ENCODE measurements around the gene SMG5. TPM values are rescaled to one million over a fixed set of nuclear protein-coding genes. Genes with fewer than 3 reads are reported as not detected.

SMG5 gene
- total RNA-seq, 1 donor from 2014 or later: 84.4 TPM

DNA sequence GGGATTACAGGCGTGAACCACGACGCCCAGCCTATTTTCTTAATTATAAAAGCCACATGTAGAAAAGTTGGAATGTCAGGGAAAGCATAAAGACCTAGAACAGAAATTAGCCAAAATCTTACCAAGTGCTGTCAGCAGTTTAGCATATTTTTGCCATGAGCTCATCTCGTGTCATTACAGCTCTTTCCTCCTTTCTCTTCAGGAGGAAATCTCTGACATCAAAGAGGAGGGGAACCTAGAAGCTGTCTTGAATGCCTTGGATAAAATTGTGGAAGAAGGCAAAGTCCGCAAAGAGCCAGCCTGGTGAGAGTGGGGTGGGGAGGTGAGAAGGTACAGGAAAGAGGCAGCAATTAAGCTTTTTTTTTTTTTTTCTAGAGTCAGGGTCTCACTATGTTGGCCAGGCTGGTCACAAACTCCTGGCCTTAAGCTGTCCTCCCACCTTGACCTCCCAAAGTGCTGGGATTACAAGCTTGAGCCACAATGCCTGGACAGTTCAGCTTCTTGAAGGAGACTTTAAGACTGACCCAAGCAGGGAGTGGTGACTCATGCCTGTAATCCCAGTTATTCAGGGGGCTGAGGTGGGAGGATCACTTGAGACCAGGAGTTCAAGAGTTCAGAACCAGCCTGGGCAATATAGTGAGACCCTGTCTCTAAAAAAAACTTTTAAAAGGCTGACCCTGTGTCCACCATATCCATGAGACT is 49.0 kb downstream of the SMG5 start:
- Histone ChIP-seq H3K4me3 (ENCODE audit: low read depth, low read length) (no peak overlapping the region), H3K36me3 (ENCODE audit: control insufficient read depth, insufficient read depth, low read length) (no peaks in the 10 kb centered on the region), H3K27me3 (ENCODE audit: control insufficient read depth, insufficient read depth, low read length) (no peaks in the 10 kb centered on the region)
- no peak for DNase-seq (ENCODE audit: low read depth)
- no peak for TF ChIP-seq CTCF (IDR thresholded peaks at IDR 0.05; ENCODE audit: insufficient read depth, low read length, poor library complexity, severe bottlenecking)

DNA sequence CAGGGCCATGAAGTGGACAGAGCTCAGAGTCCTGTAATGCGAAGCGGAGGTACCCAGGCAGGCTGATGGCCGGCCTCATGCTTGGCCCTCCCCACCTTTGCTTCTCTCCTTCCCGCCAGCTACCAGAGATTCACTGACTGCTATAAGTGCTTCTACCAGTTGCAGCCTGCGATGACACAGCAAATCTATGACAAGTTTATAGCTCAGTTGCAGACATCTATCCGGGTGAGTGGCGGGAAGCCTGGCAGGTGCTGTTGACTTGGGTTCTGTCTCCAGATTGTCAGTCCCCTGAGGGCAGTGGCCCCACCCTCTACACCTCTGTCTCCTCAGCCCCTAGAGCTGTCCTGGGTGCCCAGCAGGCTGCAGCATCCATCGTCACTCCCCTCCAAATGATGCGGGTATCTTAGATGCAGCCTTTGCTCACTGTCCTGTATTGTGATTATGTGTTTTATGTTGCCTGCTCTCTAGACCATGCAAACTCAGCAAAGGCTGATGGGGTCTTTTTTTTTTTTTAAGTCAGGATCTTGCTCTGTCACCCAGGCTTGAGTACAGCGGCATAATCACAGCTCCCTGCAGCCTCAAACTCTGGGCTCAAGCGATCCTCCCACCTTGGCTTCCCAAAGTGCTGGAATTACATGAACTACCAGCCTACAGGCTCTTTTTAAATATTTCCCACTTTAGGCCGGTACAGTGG is 50.3 kb downstream of the SMG5 start:
- H3K27me3 ChIP-seq (ENCODE audit: control insufficient read depth, insufficient read depth, low read length): no peaks in the 10 kb centered on the region
- no peak overlapping the region for H3K4me3 ChIP-seq (ENCODE audit: low read depth, low read length)
- no peaks in the 10 kb centered on the region for H3K36me3 ChIP-seq (ENCODE audit: control insufficient read depth, insufficient read depth, low read length)
- DNase-seq (ENCODE audit: low read depth): no peak
- no peak for TF ChIP-seq CTCF (IDR thresholded peaks at IDR 0.05; ENCODE audit: insufficient read depth, low read length, poor library complexity, severe bottlenecking)

- Histone ChIP-seq H3K4me3 (ENCODE audit: low read depth, low read length) (no peak overlapping the region), H3K36me3 (ENCODE audit: control insufficient read depth, insufficient read depth, low read length) (no peaks in the 10 kb centered on the region), H3K27me3 (ENCODE audit: control insufficient read depth, insufficient read depth, low read length) (no peaks in the 10 kb centered on the region)
- no peak for DNase-seq (ENCODE audit: low read depth)
- TF ChIP-seq CTCF (IDR thresholded peaks at IDR 0.05; ENCODE audit: insufficient read depth, low read length, poor library complexity, severe bottlenecking): no peak
These were observed 52.2 kb downstream of the SMG5 start for GRCh38 chr1:156230473-156230837.

GRCh38 chr1:156229809-156230472 is 52.7 kb downstream of the SMG5 start:
- TF ChIP-seq CTCF (IDR thresholded peaks at IDR 0.05; ENCODE audit: insufficient read depth, low read length, poor library complexity, severe bottlenecking): no peak
- Histone ChIP-seq H3K36me3 (ENCODE audit: control insufficient read depth, insufficient read depth, low read length) (no peaks in the 10 kb centered on the region), H3K27me3 (ENCODE audit: control insufficient read depth, insufficient read depth, low read length) (no peaks in the 10 kb centered on the region), H3K4me3 (ENCODE audit: low read depth, low read length) (no peak overlapping the region)
- no peak for DNase-seq (ENCODE audit: low read depth)

GRCh38 chr1:156228501-156228900 is 54.1 kb downstream of the SMG5 start:
- Histone ChIP-seq H3K27me3 (ENCODE audit: control insufficient read depth, insufficient read depth, low read length) (no peaks in the 10 kb centered on the region), H3K36me3 (ENCODE audit: control insufficient read depth, insufficient read depth, low read length) (no peaks in the 10 kb centered on the region), H3K4me3 (ENCODE audit: low read depth, low read length) (no peak overlapping the region)
- no peak for TF ChIP-seq CTCF (IDR thresholded peaks at IDR 0.05; ENCODE audit: insufficient read depth, low read length, poor library complexity, severe bottlenecking)
- DNase-seq (ENCODE audit: low read depth): no peak

Measured in kidney epithelial cell (primary cell).